PC-9 (cell line): ENCODE results near the gene DAB2.

ENCODE experiments used
- EZH2 ChIP-seq: fragments of 200-600 bp; sonication (generic); IDR thresholded peaks from 2 replicates; pipeline ENCODE4 v1.8.0; 2017; ENCODE audit warnings: antibody characterized with exemption, low read depth
- TF ChIP-seq, protein P1 (sequence below): fragments of 200-600 bp; sonication (generic); conservative IDR thresholded peaks from 2 replicates; pipeline ENCODE4 v1.6.1; 2017; ENCODE audit warnings: mixed run types, antibody characterized with exemption, mild to moderate bottlenecking, moderate library complexity

DNA sequence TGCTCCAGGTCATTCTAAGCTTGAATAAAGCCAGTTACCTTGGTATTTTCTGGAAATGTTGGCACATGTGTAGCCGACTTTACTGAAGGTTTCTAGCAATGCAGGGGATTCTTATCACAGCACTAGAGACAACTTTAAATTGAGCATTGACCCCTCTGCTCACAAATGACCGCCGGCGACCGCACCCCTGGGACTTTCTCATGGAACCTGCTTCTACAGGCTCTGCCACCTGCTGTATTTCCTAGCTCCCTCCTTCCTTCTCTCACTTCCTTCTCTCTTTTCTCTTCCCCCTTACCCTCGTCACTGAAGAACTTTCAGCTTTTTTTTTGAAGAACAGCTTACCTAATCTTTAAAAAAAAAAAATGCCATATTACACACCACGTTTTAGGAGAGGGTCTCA is 30.9 kb upstream of the DAB2 start:
- TF ChIP-seq, protein P1, sequence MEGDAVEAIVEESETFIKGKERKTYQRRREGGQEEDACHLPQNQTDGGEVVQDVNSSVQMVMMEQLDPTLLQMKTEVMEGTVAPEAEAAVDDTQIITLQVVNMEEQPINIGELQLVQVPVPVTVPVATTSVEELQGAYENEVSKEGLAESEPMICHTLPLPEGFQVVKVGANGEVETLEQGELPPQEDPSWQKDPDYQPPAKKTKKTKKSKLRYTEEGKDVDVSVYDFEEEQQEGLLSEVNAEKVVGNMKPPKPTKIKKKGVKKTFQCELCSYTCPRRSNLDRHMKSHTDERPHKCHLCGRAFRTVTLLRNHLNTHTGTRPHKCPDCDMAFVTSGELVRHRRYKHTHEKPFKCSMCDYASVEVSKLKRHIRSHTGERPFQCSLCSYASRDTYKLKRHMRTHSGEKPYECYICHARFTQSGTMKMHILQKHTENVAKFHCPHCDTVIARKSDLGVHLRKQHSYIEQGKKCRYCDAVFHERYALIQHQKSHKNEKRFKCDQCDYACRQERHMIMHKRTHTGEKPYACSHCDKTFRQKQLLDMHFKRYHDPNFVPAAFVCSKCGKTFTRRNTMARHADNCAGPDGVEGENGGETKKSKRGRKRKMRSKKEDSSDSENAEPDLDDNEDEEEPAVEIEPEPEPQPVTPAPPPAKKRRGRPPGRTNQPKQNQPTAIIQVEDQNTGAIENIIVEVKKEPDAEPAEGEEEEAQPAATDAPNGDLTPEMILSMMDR, result no peak
- no peak for TF ChIP-seq EZH2
